Parathyroid adenoma (tissue), 2 donors: ENCODE measurements around the gene SEZ6L2.
A peak's percentile ranks its signal among the peaks of the same experiment; 100 is the strongest.
"Not testable (repeated sequence)": the region's sequence is repeated elsewhere in the genome, so short reads cannot be mapped to it uniquely, and the experiment has no call there.

Source experiments
- H2AFZ ChIP-seq: fragments of 300-600 bp; sonication (generic); one replicate; pipeline ENCODE4 v1.7.0; 2017; ENCODE audit warnings: antibody characterized with exemption, mild to moderate bottlenecking
- H3K27ac ChIP-seq: fragments of 300-600 bp; sonication (generic); one replicate; pipeline ENCODE4 v1.7.0; 2017
- H3K27me3 ChIP-seq: fragments of 300-600 bp; sonication (generic); one replicate; pipeline ENCODE4 v1.7.0; 2017; ENCODE audit warnings: low read length; ENCODE audit not compliant: control insufficient read depth, insufficient read depth
- H3K36me3 ChIP-seq: fragments of 300-600 bp; sonication (generic); one replicate; pipeline ENCODE4 v1.7.0; 2017; ENCODE audit warnings: low read length; ENCODE audit not compliant: control insufficient read depth, insufficient read depth
- H3K4me1 ChIP-seq: fragments of 300-600 bp; sonication (generic); one replicate; pipeline ENCODE4 v1.7.0; 2017; ENCODE audit warnings: control low read depth
- H3K4me2 ChIP-seq: fragments of 300-600 bp; sonication (generic); one replicate; pipeline ENCODE4 v1.7.0; 2017; ENCODE audit warnings: low read length
- H3K4me3 ChIP-seq: fragments of 300-600 bp; sonication (generic); one replicate; pipeline ENCODE4 v1.7.0; 2017; ENCODE audit warnings: low read depth, low read length
- H3K79me2 ChIP-seq: fragments of 300-600 bp; sonication (generic); one replicate; pipeline ENCODE4 v1.7.0; 2017; ENCODE audit warnings: control low read depth
- H3K9ac ChIP-seq: fragments of 300-600 bp; sonication (generic); one replicate; pipeline ENCODE4 v1.7.0; 2017; ENCODE audit warnings: mild to moderate bottlenecking
- H3K9me3 ChIP-seq: fragments of 300-600 bp; sonication (generic); one replicate; pipeline ENCODE4 v1.7.0; 2017; ENCODE audit warnings: low read length; ENCODE audit not compliant: control insufficient read depth
- TF ChIP-seq, protein P1 (sequence below): fragments of 300-600 bp; sonication (generic); IDR thresholded peaks from one replicate; pipeline ENCODE4 v1.7.0; 2017; ENCODE audit warnings: antibody characterized with exemption, mild to moderate bottlenecking
- donor health status: primary hyperparathyroidism.

SEZ6L2 gene

DNA sequence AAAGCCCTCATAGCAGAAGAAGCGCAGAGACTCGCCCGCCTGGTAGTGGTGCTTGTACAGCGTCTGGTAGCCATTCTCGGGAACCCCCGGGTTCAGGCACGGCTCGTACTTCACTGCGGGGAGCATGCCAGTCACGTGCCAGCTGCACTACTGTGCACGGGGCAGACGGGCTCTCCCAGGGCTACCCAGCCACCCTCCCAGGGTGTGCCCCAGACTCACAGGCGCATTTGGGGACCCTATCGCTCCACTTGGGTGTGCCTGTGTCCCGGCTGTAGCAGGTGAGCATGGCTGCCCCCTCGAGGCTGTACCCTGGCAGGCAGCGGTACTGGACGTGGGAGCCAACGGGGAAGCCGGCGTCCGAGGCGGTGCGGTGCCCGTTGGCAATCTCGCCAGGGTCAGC is 26.0 kb downstream of the SEZ6L2 start:
- Histone ChIP-seq H3K9ac (no peak overlapping the region), H3K36me3 (no peaks in the 10 kb centered on the region), H3K27ac (no peak overlapping the region), H3K4me2 (no peak overlapping the region), H2AFZ (no peak overlapping the region), H3K79me2 (no peaks in the 10 kb centered on the region), H3K4me3 (no peak overlapping the region), H3K9me3 (no peaks in the 10 kb centered on the region), H3K4me1 (no peaks in the 10 kb centered on the region), H3K27me3 (no peaks in the 10 kb centered on the region)
- TF ChIP-seq, protein P1, sequence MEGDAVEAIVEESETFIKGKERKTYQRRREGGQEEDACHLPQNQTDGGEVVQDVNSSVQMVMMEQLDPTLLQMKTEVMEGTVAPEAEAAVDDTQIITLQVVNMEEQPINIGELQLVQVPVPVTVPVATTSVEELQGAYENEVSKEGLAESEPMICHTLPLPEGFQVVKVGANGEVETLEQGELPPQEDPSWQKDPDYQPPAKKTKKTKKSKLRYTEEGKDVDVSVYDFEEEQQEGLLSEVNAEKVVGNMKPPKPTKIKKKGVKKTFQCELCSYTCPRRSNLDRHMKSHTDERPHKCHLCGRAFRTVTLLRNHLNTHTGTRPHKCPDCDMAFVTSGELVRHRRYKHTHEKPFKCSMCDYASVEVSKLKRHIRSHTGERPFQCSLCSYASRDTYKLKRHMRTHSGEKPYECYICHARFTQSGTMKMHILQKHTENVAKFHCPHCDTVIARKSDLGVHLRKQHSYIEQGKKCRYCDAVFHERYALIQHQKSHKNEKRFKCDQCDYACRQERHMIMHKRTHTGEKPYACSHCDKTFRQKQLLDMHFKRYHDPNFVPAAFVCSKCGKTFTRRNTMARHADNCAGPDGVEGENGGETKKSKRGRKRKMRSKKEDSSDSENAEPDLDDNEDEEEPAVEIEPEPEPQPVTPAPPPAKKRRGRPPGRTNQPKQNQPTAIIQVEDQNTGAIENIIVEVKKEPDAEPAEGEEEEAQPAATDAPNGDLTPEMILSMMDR, result no peak

DNA sequence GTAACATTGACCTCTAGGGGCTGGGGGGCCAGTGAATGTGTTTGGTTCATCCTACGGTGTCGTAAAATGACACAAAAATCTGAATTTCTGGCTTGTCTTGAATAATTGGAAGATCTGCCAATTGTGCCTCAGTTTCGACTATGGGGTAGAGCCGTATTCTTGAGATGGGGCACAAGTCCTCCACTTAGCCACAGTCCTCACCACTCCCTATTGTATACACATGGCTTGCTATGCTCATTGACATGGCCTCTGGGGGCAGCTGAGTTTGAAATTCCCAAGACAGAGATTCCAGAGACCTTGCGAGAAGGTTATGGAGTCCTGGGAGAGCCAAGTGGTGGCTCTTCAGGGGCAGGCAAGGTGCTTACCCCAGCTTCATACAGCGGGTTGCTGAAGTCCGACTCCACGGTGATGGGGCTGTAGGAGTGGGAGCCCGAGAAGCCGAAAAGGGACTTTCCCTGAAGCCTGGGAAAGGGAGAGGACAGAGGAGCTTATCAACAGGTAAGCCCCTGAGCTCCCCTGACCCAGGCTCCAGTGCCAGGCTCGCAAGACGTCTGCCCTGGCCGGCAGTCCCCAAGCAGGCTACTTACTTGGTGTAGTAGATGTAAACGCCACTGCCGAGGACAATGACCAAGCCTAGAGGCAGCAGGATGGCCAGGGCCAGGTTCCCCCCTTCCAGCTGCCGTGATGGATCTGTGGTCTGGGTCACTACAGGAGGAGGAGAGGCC is 27.4 kb downstream of the SEZ6L2 start:
- Histone ChIP-seq H3K4me1 (no peaks in the 10 kb centered on the region), H2AFZ (no peak overlapping the region)
- TF ChIP-seq, protein P1, result no peak

GRCh38 chr16:29869067-29869466 is 30.3 kb downstream of the SEZ6L2 start:
- not testable (repeated sequence) for H2AFZ ChIP-seq, H3K27me3 ChIP-seq, H3K36me3 ChIP-seq, H3K4me3 ChIP-seq, H3K4me2 ChIP-seq, H3K4me1 ChIP-seq, H3K9me3 ChIP-seq, H3K27ac ChIP-seq, H3K79me2 ChIP-seq, H3K9ac ChIP-seq

More for the DNA sequence above, 27.4 kb downstream of the SEZ6L2 start:
- no peak overlapping the region for H3K4me2 ChIP-seq
- no peak overlapping the region for H3K27ac ChIP-seq
- H3K36me3 ChIP-seq, result no peaks in the 10 kb centered on the region
- no peaks in the 10 kb centered on the region for H3K79me2 ChIP-seq
- no peak overlapping the region for H3K9ac ChIP-seq
- no peaks in the 10 kb centered on the region for H3K27me3 ChIP-seq
- H3K9me3 ChIP-seq, result no peaks in the 10 kb centered on the region
- no peak overlapping the region for H3K4me3 ChIP-seq

DNA sequence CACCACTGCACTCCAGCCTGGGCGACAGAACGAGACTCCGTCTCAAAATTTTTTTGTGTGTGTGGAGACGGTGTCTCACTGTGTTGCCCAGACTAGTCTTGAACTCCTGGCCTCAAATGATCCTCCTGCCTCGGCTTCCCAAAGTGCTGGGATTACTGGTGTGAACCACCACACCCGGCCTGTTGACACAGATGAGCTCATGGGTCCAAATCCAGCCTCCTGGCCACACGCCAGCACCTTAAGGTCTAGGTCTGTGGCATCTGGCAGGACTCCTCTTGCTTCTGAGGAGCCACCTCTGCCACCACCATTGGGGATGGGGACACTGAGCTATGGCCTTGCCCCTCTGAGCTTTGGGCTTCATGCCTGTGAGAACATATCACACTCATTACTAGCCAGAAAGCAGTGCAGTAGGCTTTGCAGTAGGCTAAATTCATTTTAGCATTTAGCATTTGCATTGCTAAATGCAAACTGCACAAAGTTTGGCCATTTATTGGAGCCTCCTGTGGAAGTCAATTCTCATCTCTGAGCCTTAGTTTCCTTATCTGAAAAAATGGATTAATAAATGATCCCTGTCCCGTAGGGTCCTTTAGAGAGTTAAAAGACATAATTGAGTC is 30.8 kb downstream of the SEZ6L2 start:
- no peak overlapping the region for H3K4me2 ChIP-seq
- H3K27me3 ChIP-seq, result no peaks in the 10 kb centered on the region
- H2AFZ ChIP-seq, result no peak overlapping the region
- no peaks in the 10 kb centered on the region for H3K4me1 ChIP-seq
- no peaks in the 10 kb centered on the region for H3K9me3 ChIP-seq
- no peaks in the 10 kb centered on the region for H3K36me3 ChIP-seq
- no peak overlapping the region for H3K27ac ChIP-seq
- no peak overlapping the region for H3K4me3 ChIP-seq
- TF ChIP-seq, protein P1, result no peak
- no peaks in the 10 kb centered on the region for H3K79me2 ChIP-seq
- no peak overlapping the region for H3K9ac ChIP-seq

DNA sequence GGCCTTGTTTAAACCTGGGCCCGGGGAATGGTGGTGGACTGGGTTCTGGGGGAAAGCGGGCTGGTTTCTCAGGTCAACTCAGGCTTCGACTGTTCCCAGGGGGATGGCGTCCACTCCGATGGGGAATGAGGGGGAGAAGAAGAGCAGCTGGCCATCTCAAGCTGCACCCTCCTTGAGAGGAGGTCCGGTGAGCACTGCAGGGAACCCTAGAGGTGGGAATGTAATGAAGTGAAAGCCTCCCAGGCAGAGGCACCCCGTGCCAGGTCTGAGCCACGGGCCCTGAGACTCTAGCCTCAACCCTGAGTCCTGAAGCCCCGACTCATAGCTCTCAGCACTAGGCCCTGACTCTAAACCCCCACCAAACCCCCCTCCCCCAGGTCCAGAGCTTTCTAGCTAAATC is 35.1 kb downstream of the SEZ6L2 start:
- peak overlapping the region; percentile 86 for H2AFZ ChIP-seq
- H3K79me2 ChIP-seq, result peaks cover 12% of the 10 kb centered on the region
- H3K4me2 ChIP-seq, result no peak overlapping the region
- H3K4me3 ChIP-seq, result no peak overlapping the region
- H3K9ac ChIP-seq, result no peak overlapping the region
- H3K27ac ChIP-seq, result no peak overlapping the region
- TF ChIP-seq, protein P1, result no peak
- H3K36me3 ChIP-seq, result no peaks in the 10 kb centered on the region
- H3K27me3 ChIP-seq, result no peaks in the 10 kb centered on the region
- peaks cover 4% of the 10 kb centered on the region for H3K4me1 ChIP-seq
- no peaks in the 10 kb centered on the region for H3K9me3 ChIP-seq
